ENCODE measurements around the gene TRHDE. TPM values are rescaled to one million over a fixed set of nuclear protein-coding genes. Genes with fewer than 3 reads are reported as not detected.

The TRHDE gene
- total RNA-seq, 4 donors from 2014 or later, result 0.49 to 5.8 (median 1.1) TPM

GRCh38 chr12:72677139-72677538 lies 405.0 kb downstream of the TRHDE start:
- intact Hi-C loops (cut with DNase I; ENCODE audit: low total_unique reads), result no loop called here
- DNase-seq (ENCODE audit: low spot score in 2 of 2), result no peak
- H3K4me3 ChIP-seq (ENCODE audit: low read depth, poor library complexity, severe bottlenecking), result no peak overlapping the region
- TF ChIP-seq CTCF (IDR thresholded peaks at IDR 0.05) (no peak), POLR2A (IDR thresholded peaks at IDR 0.05) (no peak)

- TF ChIP-seq CTCF (IDR thresholded peaks at IDR 0.05), result no peak
- no peak for TF ChIP-seq POLR2A (IDR thresholded peaks at IDR 0.05)
- WGBS, 2 donors, result 45 to 55% methylated on average over 2 of the region's 2 CpGs
- H3K4me3 ChIP-seq (ENCODE audit: low read depth, poor library complexity, severe bottlenecking), result no peak overlapping the region
- intact Hi-C loops (cut with DNase I; ENCODE audit: low total_unique reads), result no loop called here
- no peak for DNase-seq (ENCODE audit: low spot score in 2 of 2)
These were observed 405.7 kb downstream of the TRHDE start for GRCh38 chr12:72677846-72678245.

DNA sequence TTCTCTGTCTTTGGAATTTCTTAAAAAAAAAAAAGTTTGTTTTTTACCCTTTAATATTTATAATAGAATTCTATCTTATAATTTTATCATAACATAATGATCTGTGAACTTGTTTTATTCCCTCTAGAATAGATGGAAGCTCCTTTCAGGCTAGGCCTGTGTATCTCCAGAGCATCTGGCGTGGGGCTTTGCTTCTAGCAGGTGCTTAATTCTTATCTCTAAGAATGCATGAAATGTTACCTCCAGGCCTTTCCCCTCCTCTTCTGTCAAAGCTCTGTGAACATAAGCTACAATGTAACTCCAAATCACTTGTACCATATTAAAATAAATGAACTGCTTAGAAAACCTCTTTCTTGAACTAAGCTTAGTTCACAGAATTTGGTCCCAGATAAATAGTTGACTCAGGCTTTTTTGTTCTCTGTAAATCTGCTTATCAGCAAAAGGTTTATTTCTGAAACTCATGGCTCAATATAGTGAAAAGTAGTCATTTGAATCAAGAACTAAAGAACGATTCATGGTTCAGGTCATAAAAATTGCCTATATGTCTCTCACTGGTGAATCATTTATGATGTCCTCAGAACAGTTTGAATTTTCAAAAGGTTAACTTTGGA lies 407.1 kb downstream of the TRHDE start:
- TF ChIP-seq POLR2A (IDR thresholded peaks at IDR 0.05) (no peak), CTCF (IDR thresholded peaks at IDR 0.05) (no peak)
- 72 to 73% methylated on average over 2 of the region's 2 CpGs for WGBS, 2 donors
- intact Hi-C loops (cut with DNase I; ENCODE audit: low total_unique reads), result no loop called here
- H3K4me3 ChIP-seq (ENCODE audit: low read depth, poor library complexity, severe bottlenecking), result no peak overlapping the region
- DNase-seq (ENCODE audit: low spot score in 2 of 2), result no peak

DNA sequence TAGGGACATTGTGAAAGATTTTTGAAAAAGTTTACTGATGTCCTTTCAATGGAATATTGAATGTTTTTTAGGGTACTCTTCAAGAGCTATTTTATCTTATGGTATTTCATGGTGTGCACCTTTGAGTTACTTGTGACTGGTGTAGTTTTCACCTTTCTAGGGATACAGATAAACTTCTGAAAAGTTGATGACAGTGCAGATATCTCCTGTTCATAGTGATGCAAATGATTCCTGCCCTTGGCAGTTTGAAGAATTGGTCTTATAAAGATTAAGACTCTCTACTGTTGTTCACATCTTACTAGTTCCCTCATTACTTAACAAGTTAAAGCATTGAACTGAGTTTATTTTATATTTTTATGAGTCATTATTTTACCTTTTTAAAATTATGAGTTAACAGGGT lies 408.9 kb downstream of the TRHDE start:
- TF ChIP-seq CTCF (IDR thresholded peaks at IDR 0.05) (no peak), POLR2A (IDR thresholded peaks at IDR 0.05) (no peak)
- no peak for DNase-seq (ENCODE audit: low spot score in 2 of 2)
- intact Hi-C loops (cut with DNase I; ENCODE audit: low total_unique reads), result no loop called here
- no peak overlapping the region for H3K4me3 ChIP-seq (ENCODE audit: low read depth, poor library complexity, severe bottlenecking)

- intact Hi-C loops (cut with DNase I; ENCODE audit: low total_unique reads), result no loop called here
- DNase-seq (ENCODE audit: low spot score in 2 of 2), result no peak
- WGBS, 2 donors, result 93 to 94% methylated on average over 4 of the region's 4 CpGs
- no peak overlapping the region for H3K4me3 ChIP-seq (ENCODE audit: low read depth, poor library complexity, severe bottlenecking)
- TF ChIP-seq CTCF (IDR thresholded peaks at IDR 0.05) (no peak), POLR2A (IDR thresholded peaks at IDR 0.05) (no peak)
These were observed 412.3 kb downstream of the TRHDE start for GRCh38 chr12:72684491-72684890.

- intact Hi-C loops (cut with DNase I; ENCODE audit: low total_unique reads), result no loop called here
- 39% methylated on average over 2 of the region's 2 CpGs for WGBS, 2 donors
- H3K4me3 ChIP-seq (ENCODE audit: low read depth, poor library complexity, severe bottlenecking), result no peak overlapping the region
- no peak for DNase-seq (ENCODE audit: low spot score in 2 of 2)
- TF ChIP-seq POLR2A (IDR thresholded peaks at IDR 0.05) (no peak), CTCF (IDR thresholded peaks at IDR 0.05) (no peak)
These were observed 420.2 kb downstream of the TRHDE start for GRCh38 chr12:72692338-72692737.

Measured in lower leg skin (tissue), 4 donors.